Heart left ventricle (tissue), 13 donors: ENCODE results near the gene BNIP5.

Source experiments
- POLR2A ChIP-seq, 2 donors: fragments of 450-650 bp; IDR thresholded peaks; one replicate each; pipeline ENCODE4 v1.6.1; 2017; ENCODE audit warnings: antibody characterized with exemption in 2 of 2, mild to moderate bottlenecking in 2 of 2, moderate library complexity in 2 of 2
- TF ChIP-seq, protein P1 (sequence below), 12 donors: fragments of 200-600 bp; sonication (generic) in 4 of 12; IDR thresholded peaks; one replicate each; pipeline versions ENCODE4 v1.5.0 to v1.8.0; 2018 to 2022; ENCODE audit warnings: antibody characterized with exemption in 12 of 12, mild to moderate bottlenecking in 5 of 12
- donor health status: ischemic (EF 13 %, LVEDD 7.1; RV severe dilation, severe dysfunction).
- donor health status: DM: no; HTN: yes; CAD: no.
- donor health status: DM: no; HTN: no; CAD: no.
- donor health status: ischemic (EF 25% LVEDD 6.9; RV normal size, moderate dysfunction).
- donor health status: ischemic (EF 25% LVEDD 5.7; RV mildly dilated, moderate dysfunction).
- donor health status: ischemic (EF 35%, LVEDD 5.7; RV mildly dilated, moderate dysfunction).
- donor health status: nonischemic (EF 11% LVEDD 7.7; RV severe dilation, severe dysfunction).
- donor health status: DM: yes; HTN: yes; CAD: no.
- donor health status: PGD.
- donor health status: ischemic (EF 29% LVEDD 5.4; RV normal size, mild dysfunction).
- donor health status: nonischemic (EF 23%, LVEDD 6.1; RV moderate dilation, normal function).

DNA sequence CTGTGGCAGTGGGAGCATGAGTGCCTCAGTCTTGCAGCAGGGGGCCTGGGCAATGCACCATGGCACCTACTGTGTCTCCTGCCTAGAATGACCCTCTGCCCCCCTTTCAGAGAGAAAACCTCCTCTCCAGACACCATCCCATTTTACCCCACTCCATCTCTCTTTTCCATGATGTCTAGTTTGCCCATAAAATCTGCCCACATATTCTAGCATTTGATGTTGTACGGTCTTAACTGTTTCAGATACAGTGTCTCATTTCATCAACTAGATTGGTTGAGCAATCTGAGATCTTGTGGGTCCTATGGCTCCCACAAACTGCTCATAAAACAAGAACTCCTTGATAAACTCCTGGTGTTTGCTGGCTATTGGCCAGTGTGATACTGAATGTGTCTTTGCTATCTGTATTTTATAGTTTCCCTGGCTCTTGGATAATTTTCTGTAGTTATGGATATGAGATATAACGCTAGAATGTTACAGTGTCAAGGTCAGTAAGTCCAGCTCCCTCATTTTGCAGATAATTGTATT, 58.7 kb downstream of the BNIP5 start:
- TF ChIP-seq, protein P1, sequence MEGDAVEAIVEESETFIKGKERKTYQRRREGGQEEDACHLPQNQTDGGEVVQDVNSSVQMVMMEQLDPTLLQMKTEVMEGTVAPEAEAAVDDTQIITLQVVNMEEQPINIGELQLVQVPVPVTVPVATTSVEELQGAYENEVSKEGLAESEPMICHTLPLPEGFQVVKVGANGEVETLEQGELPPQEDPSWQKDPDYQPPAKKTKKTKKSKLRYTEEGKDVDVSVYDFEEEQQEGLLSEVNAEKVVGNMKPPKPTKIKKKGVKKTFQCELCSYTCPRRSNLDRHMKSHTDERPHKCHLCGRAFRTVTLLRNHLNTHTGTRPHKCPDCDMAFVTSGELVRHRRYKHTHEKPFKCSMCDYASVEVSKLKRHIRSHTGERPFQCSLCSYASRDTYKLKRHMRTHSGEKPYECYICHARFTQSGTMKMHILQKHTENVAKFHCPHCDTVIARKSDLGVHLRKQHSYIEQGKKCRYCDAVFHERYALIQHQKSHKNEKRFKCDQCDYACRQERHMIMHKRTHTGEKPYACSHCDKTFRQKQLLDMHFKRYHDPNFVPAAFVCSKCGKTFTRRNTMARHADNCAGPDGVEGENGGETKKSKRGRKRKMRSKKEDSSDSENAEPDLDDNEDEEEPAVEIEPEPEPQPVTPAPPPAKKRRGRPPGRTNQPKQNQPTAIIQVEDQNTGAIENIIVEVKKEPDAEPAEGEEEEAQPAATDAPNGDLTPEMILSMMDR (IDR thresholded peaks at IDR 0.05): no peak
- TF ChIP-seq POLR2A (IDR thresholded peaks at IDR 0.05): no peak
